Measurements from ENCODE around the gene TRIM47.

TRIM47 gene

DNA sequence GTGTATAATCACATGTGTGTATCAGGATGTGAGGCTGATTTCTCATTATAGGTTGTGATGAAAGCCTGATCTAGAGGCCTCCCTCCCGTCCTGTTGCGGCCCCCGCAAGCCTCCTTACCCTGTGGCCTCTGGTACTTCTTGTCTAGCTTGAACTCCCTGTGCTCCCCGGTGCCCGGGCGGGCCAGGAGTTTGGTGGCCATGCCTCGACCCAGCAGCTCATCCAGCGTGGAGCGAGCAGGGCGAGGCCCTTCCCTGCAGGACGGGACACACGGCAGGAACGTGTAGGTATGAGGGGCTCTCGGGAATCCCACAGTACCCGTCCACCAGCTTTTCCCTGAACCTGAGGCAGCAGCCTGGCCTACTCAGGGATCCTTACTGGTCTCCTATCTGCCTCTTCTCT is 47.5 kb upstream of the TRIM47 start:
- no peaks in the 10 kb centered on the region for H3F3A ChIP-seq (ENCODE audit: insufficient read depth)
- no peak overlapping the region for H3K9ac ChIP-seq (ENCODE audit: low read length)
- no peaks in the 10 kb centered on the region for H3K9me3 ChIP-seq (ENCODE audit: insufficient read depth, low read length)
- no peaks in the 10 kb centered on the region for H3K79me2 ChIP-seq (ENCODE audit: insufficient read depth, low read length)
- H3K4me2 ChIP-seq (ENCODE audit: low read depth, low read length, poor library complexity, severe bottlenecking): no peak overlapping the region
- no peaks in the 10 kb centered on the region for H3K9me2 ChIP-seq (replicated peaks; ENCODE audit: insufficient read depth, low read length)
- TF ChIP-seq EZH2phosphoT487 (conservative IDR thresholded peaks at IDR 0.05; ENCODE audit: low read length): no peak
- TF ChIP-seq, protein P1, sequence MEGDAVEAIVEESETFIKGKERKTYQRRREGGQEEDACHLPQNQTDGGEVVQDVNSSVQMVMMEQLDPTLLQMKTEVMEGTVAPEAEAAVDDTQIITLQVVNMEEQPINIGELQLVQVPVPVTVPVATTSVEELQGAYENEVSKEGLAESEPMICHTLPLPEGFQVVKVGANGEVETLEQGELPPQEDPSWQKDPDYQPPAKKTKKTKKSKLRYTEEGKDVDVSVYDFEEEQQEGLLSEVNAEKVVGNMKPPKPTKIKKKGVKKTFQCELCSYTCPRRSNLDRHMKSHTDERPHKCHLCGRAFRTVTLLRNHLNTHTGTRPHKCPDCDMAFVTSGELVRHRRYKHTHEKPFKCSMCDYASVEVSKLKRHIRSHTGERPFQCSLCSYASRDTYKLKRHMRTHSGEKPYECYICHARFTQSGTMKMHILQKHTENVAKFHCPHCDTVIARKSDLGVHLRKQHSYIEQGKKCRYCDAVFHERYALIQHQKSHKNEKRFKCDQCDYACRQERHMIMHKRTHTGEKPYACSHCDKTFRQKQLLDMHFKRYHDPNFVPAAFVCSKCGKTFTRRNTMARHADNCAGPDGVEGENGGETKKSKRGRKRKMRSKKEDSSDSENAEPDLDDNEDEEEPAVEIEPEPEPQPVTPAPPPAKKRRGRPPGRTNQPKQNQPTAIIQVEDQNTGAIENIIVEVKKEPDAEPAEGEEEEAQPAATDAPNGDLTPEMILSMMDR (IDR thresholded peaks at IDR 0.05; ENCODE audit: insufficient read depth, low read length, poor library complexity, severe bottlenecking): no peak
- H3K27me3 ChIP-seq (ENCODE audit: low read length): no peaks in the 10 kb centered on the region
- no peak overlapping the region for H2AFZ ChIP-seq (ENCODE audit: low read depth, low read length, severe bottlenecking)
- H3K27ac ChIP-seq (ENCODE audit: low read depth, low read length): no peak overlapping the region
- no peaks in the 10 kb centered on the region for H4K20me1 ChIP-seq (ENCODE audit: low read depth, low read length)
- no peak overlapping the region for H3K4me3 ChIP-seq (ENCODE audit: insufficient read depth, low read length, poor library complexity, severe bottlenecking)
- H3K36me3 ChIP-seq (ENCODE audit: low read length): no peaks in the 10 kb centered on the region

DNA sequence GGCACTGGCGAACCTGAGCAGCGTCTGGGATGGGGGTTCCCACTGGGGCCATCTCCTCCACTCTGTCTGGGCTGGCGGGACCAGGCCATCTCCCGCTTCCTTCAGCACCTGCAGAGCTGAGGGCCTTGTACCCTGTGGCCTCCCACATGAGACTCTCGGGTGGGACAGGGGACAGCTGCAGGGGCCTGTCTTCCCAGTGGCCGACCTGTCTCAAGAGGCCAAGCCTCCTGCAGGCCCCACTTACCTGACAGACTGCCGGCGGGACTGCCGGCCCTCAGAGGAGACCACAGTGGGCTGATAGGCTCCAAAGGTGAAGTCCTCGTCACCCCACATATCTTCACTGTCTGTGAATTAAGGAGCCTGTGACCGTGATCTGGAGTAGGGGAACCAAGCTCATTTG is 46.7 kb upstream of the TRIM47 start:
- Histone ChIP-seq H3K9ac (ENCODE audit: low read length) (no peak overlapping the region), H3K4me3 (ENCODE audit: insufficient read depth, low read length, poor library complexity, severe bottlenecking) (no peak overlapping the region), H3K79me2 (ENCODE audit: insufficient read depth, low read length) (no peaks in the 10 kb centered on the region), H3K27ac (ENCODE audit: low read depth, low read length) (no peak overlapping the region), H3K36me3 (ENCODE audit: low read length) (no peaks in the 10 kb centered on the region), H2AFZ (ENCODE audit: low read depth, low read length, severe bottlenecking) (no peak overlapping the region), H4K20me1 (ENCODE audit: low read depth, low read length) (no peaks in the 10 kb centered on the region), H3F3A (ENCODE audit: insufficient read depth) (no peaks in the 10 kb centered on the region), H3K4me2 (ENCODE audit: low read depth, low read length, poor library complexity, severe bottlenecking) (no peak overlapping the region), H3K27me3 (ENCODE audit: low read length) (no peaks in the 10 kb centered on the region), H3K9me3 (ENCODE audit: insufficient read depth, low read length) (no peaks in the 10 kb centered on the region), H3K9me2 (replicated peaks; ENCODE audit: insufficient read depth, low read length) (no peaks in the 10 kb centered on the region)
- TF ChIP-seq, protein P1 (IDR thresholded peaks at IDR 0.05; ENCODE audit: insufficient read depth, low read length, poor library complexity, severe bottlenecking): no peak
- TF ChIP-seq EZH2phosphoT487 (conservative IDR thresholded peaks at IDR 0.05; ENCODE audit: low read length): no peak

DNA sequence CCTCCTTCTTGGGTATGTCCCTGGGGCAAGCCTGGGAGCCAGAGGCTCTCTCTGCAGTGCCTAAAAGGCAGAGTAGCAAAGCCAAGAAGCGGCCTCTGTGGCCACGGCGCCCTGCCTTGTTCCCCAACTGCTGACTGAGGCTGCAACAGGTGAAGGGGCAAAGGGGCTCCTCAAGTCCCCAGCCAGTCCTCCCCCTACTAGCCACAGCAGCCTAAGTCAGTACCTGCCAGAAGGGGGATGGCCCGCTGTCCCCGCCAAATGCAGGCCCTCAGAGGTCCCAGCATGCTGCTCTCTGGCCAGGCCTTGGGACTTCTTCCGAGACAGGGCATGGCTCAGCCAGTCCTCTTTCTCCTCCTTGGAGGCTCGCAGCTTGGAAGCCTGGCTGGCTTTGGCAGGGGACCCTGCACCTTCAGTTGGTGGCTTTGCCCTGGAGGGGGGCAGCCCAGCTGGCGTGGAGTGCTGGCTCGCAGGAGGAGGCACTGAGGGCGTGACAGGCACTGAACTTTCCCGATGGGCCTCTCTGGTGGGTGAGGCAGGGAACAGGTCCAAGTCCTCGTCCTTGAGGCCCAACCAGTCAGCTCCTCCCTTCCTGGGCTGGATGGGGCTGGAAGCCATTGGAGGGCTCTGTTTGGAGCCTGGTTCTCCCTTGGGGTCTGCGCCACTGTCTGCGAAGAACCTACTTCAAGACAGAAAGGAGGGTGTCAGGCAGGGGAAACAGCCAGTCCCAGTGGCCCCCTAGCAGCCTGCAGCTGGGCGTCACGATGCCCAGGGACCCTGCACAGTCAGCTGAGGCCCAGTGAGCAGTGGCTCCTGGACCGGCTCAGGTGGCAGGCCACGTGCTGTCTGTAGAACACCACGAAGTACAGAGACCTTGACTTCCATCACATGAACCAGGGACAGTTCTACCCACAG is 44.8 kb upstream of the TRIM47 start:
- H3K4me3 ChIP-seq (ENCODE audit: insufficient read depth, low read length, poor library complexity, severe bottlenecking): no peak overlapping the region
- no peaks in the 10 kb centered on the region for H3K36me3 ChIP-seq (ENCODE audit: low read length)
- no peaks in the 10 kb centered on the region for H3K27me3 ChIP-seq (ENCODE audit: low read length)
- H2AFZ ChIP-seq (ENCODE audit: low read depth, low read length, severe bottlenecking): no peak overlapping the region
- H3K27ac ChIP-seq (ENCODE audit: low read depth, low read length): no peak overlapping the region
- H3K9me3 ChIP-seq (ENCODE audit: insufficient read depth, low read length): no peaks in the 10 kb centered on the region
- no peaks in the 10 kb centered on the region for H4K20me1 ChIP-seq (ENCODE audit: low read depth, low read length)
- no peaks in the 10 kb centered on the region for H3F3A ChIP-seq (ENCODE audit: insufficient read depth)
- H3K4me2 ChIP-seq (ENCODE audit: low read depth, low read length, poor library complexity, severe bottlenecking): no peak overlapping the region
- no peaks in the 10 kb centered on the region for H3K79me2 ChIP-seq (ENCODE audit: insufficient read depth, low read length)
- no peaks in the 10 kb centered on the region for H3K9me2 ChIP-seq (replicated peaks; ENCODE audit: insufficient read depth, low read length)
- no peak for TF ChIP-seq EZH2phosphoT487 (conservative IDR thresholded peaks at IDR 0.05; ENCODE audit: low read length)
- TF ChIP-seq, protein P1 (IDR thresholded peaks at IDR 0.05; ENCODE audit: insufficient read depth, low read length, poor library complexity, severe bottlenecking): no peak
- no peak overlapping the region for H3K9ac ChIP-seq (ENCODE audit: low read length)

All from SU-DHL-6 (cell line).